ENCODE data around the gene B3GNT2.
A peak's percentile ranks its signal among the peaks of the same experiment; 100 is the strongest.
"Not testable (repeated sequence)": the region's sequence is repeated elsewhere in the genome, so short reads cannot be mapped to it uniquely, and the experiment has no call there.

Gene B3GNT2, protein sequence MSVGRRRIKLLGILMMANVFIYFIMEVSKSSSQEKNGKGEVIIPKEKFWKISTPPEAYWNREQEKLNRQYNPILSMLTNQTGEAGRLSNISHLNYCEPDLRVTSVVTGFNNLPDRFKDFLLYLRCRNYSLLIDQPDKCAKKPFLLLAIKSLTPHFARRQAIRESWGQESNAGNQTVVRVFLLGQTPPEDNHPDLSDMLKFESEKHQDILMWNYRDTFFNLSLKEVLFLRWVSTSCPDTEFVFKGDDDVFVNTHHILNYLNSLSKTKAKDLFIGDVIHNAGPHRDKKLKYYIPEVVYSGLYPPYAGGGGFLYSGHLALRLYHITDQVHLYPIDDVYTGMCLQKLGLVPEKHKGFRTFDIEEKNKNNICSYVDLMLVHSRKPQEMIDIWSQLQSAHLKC

DNA sequence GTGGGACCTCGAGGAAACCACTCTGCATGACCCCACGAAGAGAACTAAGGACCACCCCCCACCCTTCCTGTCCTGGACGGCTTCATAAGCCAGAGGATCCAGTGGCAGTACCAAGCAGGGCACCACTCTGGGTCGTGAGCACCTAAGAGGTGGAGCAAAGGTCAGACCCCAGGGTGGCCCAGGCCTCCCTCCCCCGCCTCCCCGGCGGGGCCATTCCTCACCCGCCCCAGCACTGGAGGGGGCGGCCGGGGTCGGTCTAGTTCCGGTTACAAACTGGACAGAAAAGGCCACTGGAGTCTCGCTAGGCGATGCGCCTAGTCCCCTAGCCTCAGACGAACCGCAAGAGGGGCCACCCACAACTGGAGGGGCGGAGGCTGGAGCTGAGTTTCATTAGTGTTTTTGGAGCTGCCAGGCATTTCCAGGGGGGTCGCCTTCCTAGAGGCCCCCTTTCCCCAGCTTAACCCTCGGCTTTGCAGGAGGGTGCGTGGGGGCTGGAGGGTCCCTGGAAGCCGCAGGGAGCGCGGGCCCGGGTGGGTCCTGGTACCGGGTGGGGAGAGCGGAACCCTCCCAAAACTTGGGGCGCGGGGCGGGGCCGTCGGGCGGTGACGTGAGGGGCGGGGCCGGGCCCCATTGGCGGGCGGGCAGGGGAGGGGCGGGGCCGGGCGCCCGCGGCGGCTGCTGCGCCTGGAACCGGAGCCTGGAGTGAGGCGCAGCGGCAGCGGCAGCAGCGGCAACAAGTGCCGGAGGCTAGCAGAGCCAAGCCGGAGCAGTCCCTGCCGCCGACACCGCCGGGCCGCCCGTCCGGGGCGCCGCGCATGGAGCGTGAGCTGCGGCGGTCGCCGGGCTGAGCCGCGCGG lies at the start of gene B3GNT2:
B3GNT2 (plus strand) TSS at position 695 of the 857 bp plus-strand sequence. CDS start 26,106 bp downstream, outside the sequence.
- DNase-seq (ENCODE audit: low read depth): peak; percentile 80

DNA sequence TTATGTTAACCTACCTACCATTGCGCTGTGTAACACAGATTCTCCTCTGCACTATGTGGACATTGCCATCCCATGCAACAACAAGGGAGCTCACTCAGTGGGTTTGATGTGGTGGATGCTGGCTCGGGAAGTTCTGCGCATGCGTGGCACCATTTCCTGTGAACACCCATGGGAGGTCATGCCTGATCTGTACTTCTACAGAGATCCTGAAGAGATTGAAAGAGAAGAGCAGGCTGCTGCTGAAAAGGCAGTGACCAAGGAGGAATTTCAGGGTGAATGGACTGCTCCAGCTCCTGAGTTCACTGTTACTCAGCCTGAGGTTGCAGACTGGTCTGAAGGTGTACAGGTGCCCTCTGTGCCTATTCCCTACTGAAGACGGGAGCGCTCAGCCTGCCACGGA lies 49.1 kb upstream of the B3GNT2 start:
- not testable (repeated sequence) for DNase-seq (ENCODE audit: low read depth)

DNA sequence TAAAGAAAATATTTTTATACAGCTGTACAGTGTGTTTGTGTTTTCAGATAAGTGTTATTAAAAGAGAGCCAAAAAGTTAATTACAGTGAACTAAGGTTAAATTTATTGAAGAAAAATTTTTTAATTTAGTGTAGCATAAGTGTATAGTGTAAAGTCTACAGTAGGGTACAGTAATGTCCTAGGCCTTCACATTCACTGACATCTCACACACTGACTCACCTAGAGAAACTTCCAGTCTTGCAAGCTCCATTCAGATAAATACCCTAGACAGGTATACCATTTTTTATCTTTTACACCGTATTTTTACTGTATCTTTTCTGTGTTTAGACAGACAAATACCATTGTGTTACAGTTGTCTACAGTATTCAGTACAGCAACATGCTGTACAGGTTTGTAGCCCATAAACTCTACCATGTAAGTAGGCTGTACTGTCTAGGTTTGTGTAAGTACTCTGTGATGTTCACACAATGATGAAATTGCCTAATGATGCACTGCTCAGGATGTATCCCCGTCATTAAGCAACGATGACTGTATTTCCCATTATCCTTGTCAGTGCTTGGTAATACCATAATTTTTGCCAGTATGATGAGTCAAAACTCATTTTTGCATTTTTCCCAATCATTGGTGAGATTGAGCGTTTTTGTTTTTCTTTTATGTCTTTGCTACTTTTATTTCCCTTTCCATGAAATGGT lies 48.2 kb upstream of the B3GNT2 start:
- DNase-seq (ENCODE audit: low read depth): no peak

DNA sequence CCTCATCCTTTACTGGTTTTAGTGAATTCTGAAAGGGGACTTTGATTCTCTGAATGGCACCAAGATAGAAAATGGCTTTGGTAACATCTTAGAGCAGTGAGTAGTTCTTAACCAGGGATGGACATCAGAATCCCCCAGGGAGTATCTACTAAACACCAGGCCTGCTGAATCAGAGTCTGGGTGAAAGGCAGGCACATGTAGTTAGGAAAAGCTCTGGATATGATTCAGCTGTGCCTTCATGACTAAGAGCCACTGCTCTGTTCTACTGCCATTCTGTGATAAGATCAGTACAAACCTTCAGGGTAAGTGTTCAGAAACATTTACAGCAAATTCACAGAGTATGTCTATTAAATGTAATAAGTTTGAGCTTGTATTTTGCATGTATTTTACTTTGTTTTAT lies 46.2 kb upstream of the B3GNT2 start:
- no peak for DNase-seq (ENCODE audit: low read depth)

DNA sequence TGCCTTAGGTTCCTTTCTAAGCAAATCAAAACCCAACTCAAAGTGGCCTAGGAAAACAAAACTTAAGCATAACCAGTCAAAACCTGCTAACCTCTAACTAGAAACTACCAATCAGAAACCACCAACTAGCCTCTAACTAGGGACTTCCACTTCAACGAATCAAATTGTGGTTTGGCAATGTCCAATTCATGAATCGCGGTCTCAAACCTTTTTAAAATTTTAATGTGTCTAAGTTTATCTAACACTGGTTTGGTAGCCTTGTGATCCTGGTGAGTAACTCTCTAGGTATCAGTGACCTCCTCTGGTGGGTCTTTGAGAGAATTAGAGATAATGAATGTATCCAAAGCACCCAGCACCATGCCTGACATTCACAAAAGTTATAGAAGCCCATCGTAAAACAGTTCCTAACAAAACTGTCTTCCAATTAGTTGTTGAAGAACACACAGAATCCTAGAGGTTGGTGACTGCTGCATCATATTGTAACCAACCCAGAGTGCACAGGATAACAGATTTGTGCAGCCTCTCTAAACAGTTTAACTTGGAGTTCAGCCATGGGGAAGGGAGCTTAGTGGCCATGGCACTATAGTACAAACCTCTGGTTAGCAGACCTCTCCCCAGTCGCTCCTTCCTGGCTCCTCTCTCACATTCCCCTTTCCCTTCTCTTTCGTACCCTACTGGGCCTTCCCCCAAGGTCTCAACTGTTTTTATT lies 45.2 kb upstream of the B3GNT2 start:
- no peak for DNase-seq (ENCODE audit: low read depth)

DNA sequence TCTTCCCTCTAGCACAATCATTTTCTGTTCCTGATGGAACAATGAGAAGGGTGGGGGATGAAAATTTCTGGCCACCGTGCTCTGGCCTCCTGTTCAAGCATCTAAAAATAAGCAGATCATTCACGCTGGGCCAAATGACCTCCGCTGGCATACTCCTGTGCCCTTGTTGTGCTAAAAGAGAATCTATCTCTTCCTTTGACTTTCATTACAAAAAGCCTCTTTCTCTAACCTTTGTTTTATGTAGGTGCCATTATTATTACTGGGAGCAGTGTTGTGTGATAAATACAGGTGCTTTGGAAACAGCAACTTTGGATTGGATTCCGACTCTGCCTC lies 44.6 kb upstream of the B3GNT2 start:
- no peak for DNase-seq (ENCODE audit: low read depth)

DNA sequence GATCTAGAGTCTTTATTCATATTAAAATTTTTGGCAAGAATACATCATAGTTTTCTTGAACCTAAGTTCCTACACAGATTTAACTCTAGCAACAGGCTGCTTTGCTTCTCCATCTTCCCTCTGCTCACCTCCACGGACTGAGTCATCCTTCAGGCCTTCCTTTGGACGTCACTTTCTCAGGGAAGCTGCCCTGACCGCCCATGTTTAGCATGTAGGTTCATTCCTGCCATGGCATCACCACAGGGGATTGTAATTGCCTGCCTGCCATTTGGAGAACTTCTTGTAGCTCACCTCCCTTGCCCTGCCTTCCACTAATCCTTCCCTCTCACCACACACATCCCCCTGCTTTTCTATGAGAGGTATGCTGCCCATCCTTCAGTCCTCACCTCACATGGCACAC lies 43.9 kb upstream of the B3GNT2 start:
- no peak for DNase-seq (ENCODE audit: low read depth)

DNA sequence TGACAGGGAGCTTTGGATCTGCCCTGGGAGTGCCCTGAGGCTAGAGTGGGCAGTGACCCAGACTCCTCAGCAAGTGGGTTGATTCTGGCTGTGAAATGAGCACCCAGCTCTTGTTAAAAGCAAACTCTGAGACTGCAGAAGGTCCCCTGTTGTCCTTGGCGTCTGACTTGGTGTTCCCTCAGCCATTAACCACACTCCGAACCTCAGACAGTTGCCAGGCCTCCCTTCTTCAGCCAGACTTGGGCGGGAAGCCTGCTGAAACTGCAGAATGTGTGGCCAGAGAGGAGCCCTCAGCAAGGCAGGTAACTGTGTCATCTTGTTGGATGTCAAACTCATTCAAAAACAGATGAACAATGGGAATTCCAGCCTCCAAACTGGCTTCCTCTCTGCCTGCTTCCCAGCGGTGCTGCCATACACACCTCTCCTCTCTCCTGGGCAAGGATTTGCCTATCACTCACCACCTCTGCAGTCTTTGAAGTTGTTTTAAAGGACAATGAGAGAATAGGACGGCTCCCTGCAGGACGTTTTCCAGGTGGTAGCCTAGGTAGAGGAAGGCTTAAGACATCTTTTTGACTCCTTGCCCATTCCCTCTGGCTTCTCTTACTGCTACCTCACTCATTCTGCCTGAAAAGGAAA lies 38.9 kb upstream of the B3GNT2 start:
- DNase-seq (ENCODE audit: low read depth): no peak

DNA sequence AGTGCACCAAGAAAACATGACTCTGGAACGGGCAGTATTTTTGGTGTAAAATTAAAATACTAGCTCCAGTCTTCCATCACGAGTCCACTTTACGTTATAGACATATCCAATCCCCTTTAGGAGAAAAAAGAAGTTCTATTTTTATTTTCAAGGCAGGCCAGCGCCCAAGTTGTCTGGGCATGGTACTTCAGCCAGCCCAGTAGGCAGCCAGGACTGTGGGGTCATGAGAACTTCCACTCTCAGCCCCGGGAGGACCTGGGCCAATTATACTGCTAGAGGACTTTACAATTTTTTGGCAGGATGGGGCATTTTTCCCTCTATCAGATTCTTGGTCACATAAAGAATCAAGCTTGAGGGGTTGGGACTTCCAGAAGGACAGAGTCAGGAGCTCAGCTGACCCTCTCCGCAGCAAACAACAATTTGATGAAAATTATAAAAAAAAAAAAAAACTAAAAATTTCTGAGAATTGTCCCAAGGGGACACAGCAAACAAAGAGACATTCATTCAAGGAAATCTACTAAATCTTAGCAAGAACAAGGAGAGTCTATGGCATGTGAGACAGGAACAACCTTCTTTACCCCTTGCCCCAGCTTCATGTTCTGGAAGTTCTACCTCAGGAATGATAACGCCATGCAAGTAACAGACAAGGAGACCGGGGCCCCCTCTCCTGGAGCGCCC lies 37.3 kb upstream of the B3GNT2 start:
- DNase-seq (ENCODE audit: low read depth): no peak

DNA sequence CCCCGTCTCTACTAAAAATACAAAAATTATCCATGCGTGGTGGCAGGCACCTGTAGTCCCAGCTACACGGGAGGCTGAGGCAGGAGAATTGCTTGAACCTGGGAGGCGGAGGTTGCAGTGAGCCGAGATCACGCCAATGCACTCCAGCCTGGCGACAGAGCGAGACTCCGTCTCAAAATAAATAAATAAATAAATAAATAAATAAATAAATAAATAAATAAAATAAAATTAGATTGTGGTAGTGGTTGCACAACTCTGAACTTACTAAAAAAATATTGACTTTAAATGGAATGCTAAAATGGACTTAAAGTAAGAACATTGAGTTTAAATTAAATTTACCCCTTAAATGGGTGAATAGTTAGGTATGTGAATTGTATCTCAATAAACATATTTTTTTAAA lies 35.2 kb upstream of the B3GNT2 start:
- not testable (repeated sequence) for DNase-seq (ENCODE audit: low read depth)

DNA sequence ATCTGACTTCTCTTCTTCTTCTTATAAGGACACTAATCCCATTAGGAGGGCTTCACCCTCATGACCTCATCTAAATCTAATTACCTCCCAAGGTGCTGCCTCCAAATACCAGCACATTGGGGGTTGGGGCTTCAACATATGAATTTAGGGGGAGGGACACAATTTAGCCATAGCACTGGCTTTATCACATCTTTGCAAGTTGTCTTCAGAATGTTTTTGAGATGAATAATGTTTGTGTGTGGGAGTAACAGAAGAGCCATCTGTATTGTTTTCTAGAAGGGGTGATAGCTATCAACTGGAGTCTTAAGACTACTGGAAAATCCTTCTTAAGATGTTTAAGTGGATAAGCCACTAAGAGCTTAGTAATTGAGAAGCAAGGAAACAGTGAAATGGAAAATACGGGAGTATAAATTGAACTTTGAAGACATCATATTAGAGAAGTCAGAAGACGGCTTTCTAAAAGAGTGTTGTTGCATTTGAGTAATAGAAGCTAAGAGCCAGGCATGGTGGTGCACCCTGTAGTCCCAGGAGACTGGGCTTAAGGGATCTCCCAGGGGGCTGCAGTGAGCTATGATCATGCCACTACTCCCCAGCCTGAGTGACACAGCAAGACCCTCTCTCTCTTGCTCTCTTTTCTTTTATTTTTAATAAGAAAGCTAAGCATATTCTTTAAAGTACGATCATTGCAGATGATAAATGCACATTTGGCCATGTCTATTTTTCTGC lies 32.6 kb upstream of the B3GNT2 start:
- no peak for DNase-seq (ENCODE audit: low read depth)

DNA sequence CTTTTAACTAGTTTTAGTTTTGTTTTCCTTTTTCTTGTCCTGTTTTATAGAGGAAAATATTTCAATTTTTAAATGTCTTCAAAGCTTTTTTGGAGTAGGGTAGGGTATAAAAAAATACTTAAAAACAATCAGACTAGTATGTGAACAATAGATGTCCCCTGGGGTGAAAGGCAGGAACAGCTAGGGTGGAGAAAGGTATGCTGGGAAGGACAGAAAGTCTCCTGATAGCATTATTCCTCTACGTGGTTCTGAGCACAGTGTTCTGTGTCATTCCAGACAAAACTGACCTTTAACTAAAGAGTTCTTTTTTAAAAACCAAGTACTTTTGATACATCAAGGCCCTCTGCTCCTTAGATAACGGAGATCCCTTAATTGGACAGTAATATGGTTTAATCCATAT lies 32.1 kb upstream of the B3GNT2 start:
- no peak for DNase-seq (ENCODE audit: low read depth)

DNA sequence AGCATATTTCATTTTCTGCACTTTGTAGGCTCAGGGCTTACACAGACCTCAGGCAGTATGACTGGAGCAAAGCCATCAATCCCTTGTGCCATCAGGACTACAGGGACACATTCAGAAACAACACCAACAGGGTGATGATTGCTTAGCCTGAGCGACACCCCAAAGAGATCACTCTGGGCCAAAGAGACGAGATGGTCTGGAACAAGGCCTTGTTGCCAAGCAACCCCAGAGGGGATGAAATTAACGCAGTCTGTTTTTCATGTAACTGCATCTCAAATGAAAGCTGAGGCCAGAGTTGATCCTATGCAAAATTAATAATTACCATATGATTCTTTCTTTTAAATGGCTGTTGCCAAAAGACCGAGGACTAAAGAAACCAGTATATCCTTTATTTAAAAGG lies 20.2 kb upstream of the B3GNT2 start:
- no peak for DNase-seq (ENCODE audit: low read depth)

DNA sequence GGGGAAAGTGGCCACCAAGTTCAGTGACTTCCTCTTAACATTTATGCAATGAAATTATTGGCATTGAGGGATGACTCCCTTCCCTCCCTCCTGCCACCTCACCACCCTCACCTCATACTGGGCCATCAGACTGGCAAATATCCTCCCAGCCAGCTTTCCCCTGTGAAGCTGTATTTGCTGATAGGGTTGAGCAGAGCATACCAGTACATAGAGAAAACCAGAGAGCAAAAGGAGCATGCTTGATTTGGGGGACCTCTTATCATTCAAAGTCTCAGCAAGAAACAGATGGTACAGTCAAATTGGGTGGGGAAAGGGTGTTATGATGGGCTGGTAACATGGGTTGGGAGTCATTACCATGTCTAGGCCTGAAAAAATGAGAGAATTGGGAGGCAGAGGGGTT lies 19.1 kb upstream of the B3GNT2 start:
- DNase-seq (ENCODE audit: low read depth): no peak

DNA sequence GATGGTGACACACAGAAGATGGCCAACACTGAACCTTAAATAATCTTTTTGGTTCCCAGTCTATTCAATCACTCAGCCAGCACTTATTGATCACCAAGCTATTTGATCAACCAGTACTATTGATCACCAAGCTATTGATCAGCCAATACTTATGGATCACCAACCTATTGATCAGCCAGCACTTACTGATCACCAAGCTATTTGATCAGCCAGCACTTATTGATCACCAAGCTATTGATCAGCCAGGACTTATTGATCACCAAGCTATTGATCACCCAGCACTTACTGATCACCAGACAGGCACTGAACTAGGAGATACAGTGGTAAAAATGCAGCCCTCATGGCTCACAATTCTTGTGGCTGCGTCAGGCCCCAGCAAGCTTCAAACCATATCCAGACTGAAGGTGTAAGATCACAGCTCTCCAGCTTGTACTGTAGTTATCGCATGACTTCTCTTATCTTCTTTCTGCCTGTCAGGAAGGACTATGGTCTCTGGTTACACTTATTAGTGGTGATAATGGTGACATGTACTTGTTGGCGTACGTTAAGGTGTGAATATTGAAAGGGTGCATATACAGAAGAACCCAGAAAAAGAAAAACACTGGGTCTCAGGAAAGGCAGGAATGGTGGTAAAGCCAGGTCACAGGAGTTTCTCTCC lies 18.4 kb upstream of the B3GNT2 start:
- DNase-seq (ENCODE audit: low read depth): no peak

DNA sequence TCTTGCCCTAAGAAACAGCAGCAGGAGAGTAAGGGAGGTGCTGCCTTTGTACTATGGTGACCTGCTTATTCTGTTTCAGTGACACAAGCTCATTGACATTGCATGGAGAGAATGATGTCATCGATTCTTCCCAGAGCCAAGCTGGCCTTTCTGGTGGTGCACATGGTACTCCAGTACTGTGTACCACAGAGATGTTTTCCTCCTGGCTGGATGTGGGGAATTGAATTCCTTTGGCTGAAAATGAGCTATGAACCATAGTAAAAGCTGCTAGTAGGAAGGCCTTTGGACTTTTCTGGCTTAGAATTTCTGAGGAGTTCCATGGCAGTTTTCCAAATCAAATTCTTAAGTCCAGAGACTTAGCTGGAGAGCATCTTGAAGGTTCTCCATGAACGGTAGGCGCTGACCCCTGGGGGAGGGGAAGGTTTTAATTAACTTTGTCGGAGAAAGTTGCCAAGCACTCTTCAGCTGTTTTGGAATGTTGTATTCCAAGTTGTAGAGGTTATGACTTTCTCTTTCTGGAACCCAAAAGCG lies 17.1 kb upstream of the B3GNT2 start:
- no peak for DNase-seq (ENCODE audit: low read depth)

DNA sequence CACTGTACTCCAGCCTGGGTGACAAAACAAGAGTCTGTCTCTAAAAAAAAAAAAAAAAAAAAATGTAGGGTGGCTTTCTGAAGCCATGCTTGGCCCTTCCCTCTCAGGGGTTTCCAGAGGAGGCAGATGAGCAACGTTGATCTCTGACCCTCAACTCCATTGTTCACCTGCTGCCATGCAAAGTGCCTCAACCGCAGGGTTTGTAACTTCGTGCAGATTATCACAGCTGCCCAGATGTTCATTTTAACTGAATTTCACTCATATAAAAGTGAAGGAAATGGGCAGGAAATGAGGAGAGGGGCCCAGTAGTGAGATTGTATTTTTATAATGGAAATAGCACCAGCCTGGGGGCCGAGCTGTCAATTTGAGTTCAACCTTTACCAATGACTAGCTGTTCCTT lies 14.9 kb upstream of the B3GNT2 start:
- DNase-seq (ENCODE audit: low read depth): no peak

DNA sequence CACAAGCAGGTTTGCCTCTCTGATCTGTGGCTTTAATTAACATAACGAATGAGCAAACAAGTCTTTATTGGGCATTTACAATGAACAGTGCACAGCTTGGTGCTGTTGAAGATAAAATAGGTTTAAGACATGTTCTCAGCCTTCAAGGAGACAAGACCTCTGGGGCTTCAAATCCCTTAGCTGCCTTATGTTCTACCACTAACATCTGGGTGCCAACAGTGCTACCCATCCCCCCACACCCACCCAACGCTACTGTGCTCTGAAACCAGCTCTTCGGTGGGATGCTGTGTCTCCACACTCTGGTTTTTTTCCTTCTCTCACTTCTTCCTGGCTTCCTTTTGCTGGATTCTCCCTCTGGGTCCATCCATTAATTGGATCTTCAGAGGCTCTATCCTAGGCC lies 14.1 kb upstream of the B3GNT2 start:
- DNase-seq (ENCODE audit: low read depth): no peak

DNA sequence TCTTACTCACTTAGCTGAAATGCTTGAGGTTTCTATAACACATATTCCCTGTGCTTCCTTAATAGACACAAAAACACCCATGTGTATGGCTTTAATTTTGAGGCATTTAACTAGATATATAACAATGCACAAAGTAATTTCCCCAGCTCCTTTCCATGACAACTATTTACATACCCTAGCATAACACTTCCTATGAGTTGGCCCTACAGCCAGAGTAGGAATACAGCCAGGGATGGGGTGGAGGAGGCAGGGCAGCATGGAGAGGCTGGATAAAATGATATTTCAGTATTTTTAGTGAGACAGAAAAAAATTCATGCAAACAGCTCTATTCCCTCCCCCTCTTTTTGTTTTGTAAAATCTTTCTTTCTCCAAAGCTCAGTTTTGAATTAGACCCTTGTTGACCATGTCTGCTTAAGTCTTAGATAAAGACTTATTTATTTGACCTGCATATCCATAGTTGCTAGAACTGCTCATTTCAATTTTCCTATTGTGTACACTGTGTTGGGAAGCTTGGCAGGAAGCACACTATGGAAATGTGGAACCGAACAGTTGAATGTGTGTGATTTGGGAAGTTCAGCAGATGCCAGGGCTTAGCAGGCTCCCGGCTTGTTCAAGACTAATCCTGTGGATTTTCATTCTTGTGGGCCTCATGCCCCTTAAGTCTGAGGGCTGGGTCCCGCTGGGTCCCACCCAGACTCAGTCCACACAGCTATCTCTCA lies 11.2 kb upstream of the B3GNT2 start:
- DNase-seq (ENCODE audit: low read depth): no peak
